Upper lobe of left lung (tissue), 4 donors: ENCODE measurements around the gene RMND1.

ENCODE experiments used
- CTCF ChIP-seq, 6 experiments: fragments of 450-650 bp in 4 of 6; fragments of 200-600 bp in 2 of 6; sonication (generic) in 2 of 6; IDR thresholded peaks; one replicate each; pipeline ENCODE4 v1.5.1; 2016 to 2019; ENCODE audit warnings: antibody characterized with exemption in 6 of 6
- EP300 ChIP-seq, 4 donors: sonication (generic); formaldehyde crosslinking; IDR thresholded peaks; one replicate each; pipeline ENCODE4 v1.5.1; 2017; ENCODE audit warnings: antibody characterized with exemption in 4 of 4, control low read depth in 2 of 4

GRCh38 chr6:151376440-151376839 lies 75.5 kb downstream of the RMND1 start:
- no peak for TF ChIP-seq CTCF (IDR thresholded peaks at IDR 0.05)
- no peak for TF ChIP-seq EP300 (IDR thresholded peaks at IDR 0.05)
